CD14-positive monocyte (primary cell): ENCODE data around the gene MDGA2. TPM values are rescaled to one million over a fixed set of nuclear protein-coding genes. Genes with fewer than 3 reads are reported as not detected.

Source experiments
- DNase-seq, 3 donors: peaks; one replicate each; pipeline ENCODE4 v3.0.0-alpha.2; 2011 to 2022
- H2AFZ ChIP-seq: 2 replicates; pipeline ENCODE4 v1.6.0; 2012; ENCODE audit warnings: mild to moderate bottlenecking, low read depth, low read length, inconsistent platforms; ENCODE audit not compliant: insufficient read depth, poor library complexity, severe bottlenecking
- H3K27ac ChIP-seq, 2 donors: 1 replicate in 1 of 2; 2 replicates in 1 of 2; pipeline ENCODE4 v1.5.1; 2012 to 2013; ENCODE audit warnings: low read length in 2 of 2, control low read depth in 1 of 2, inconsistent platforms in 1 of 2, low read depth in 1 of 2, mild to moderate bottlenecking in 1 of 2
- H3K27me3 ChIP-seq, 2 donors: one replicate each; pipeline versions ENCODE4 v1.6.0 to v1.6.1; 2011 to 2013; ENCODE audit warnings: low read length in 2 of 2; ENCODE audit not compliant: control insufficient read depth in 2 of 2, insufficient read depth in 2 of 2
- H3K36me3 ChIP-seq, 2 donors: replicated peaks in 1 of 2; 1 replicate in 1 of 2; 2 replicates in 1 of 2; pipeline versions ENCODE4 v1.5.1 to v1.6.1; 2012 to 2013; ENCODE audit warnings: low read length in 2 of 2, control low read depth in 1 of 2, inconsistent platforms in 1 of 2, mild to moderate bottlenecking in 1 of 2; ENCODE audit not compliant: insufficient read depth in 2 of 2, control insufficient read depth in 1 of 2
- H3K4me1 ChIP-seq, 2 donors: 1 replicate in 1 of 2; 2 replicates in 1 of 2; pipeline versions ENCODE4 v1.5.1 to v1.6.1; 2012 to 2013; ENCODE audit warnings: low read length in 2 of 2, control low read depth in 1 of 2, inconsistent platforms in 1 of 2, mild to moderate bottlenecking in 1 of 2, moderate library complexity in 1 of 2; ENCODE audit not compliant: insufficient read depth in 2 of 2, control insufficient read depth in 1 of 2
- H3K4me2 ChIP-seq: replicated peaks from 2 replicates; pipeline ENCODE3; 2012; ENCODE audit warnings: low read length, moderate library complexity, mild to moderate bottlenecking; ENCODE audit not compliant: poor library complexity, severe bottlenecking; ENCODE audit errors: extremely low read depth
- H3K4me3 ChIP-seq, 3 experiments: fragments of 200-600 bp in 1 of 3; sonication (generic) in 1 of 3; replicated peaks in 1 of 3; 1 replicate in 2 of 3; 2 replicates in 1 of 3; pipeline ENCODE4 v1.5.1; 2011 to 2013; ENCODE audit warnings: low read length in 3 of 3, mild to moderate bottlenecking in 3 of 3, control low read depth in 2 of 3, low read depth in 2 of 3, inconsistent platforms in 1 of 3, moderate library complexity in 1 of 3
- H3K79me2 ChIP-seq: 2 replicates; pipeline ENCODE4 v1.6.0; 2012; ENCODE audit warnings: mild to moderate bottlenecking, control low read depth, inconsistent platforms, low read length, moderate library complexity; ENCODE audit not compliant: insufficient read depth
- H3K9ac ChIP-seq: 2 replicates; pipeline ENCODE4 v1.6.0; 2017; ENCODE audit warnings: low read length, mild to moderate bottlenecking; ENCODE audit not compliant: insufficient read depth, poor library complexity, severe bottlenecking
- H3K9me3 ChIP-seq, 2 donors: replicated peaks in 1 of 2; 1 replicate in 1 of 2; 2 replicates in 1 of 2; pipeline versions ENCODE4 v1.5.1 to v1.6.1; 2012 to 2013; ENCODE audit warnings: low read length in 2 of 2, control low read depth in 1 of 2; ENCODE audit not compliant: control insufficient read depth in 1 of 2, insufficient read depth in 1 of 2
- H4K20me1 ChIP-seq: 2 replicates; pipeline ENCODE4 v1.6.0; 2012; ENCODE audit warnings: mild to moderate bottlenecking, low read length, control low read depth, moderate library complexity; ENCODE audit not compliant: insufficient read depth
- H3K27ac Mint-ChIP-seq, 7 donors: one replicate each; pipeline ENCODE4 v1.8.0; 2020; ENCODE audit warnings: mild to moderate bottlenecking in 7 of 7, mixed read lengths in 7 of 7, moderate library complexity in 6 of 7, inconsistent platforms in 2 of 7
- H3K27me3 Mint-ChIP-seq, 3 donors: one replicate each; pipeline ENCODE4 v1.8.0; 2021 to 2022; ENCODE audit warnings: low read depth in 3 of 3, mild to moderate bottlenecking in 3 of 3, mixed read lengths in 3 of 3, moderate library complexity in 3 of 3, inconsistent platforms in 1 of 3
- H3K36me3 Mint-ChIP-seq, 2 donors: one replicate each; pipeline ENCODE4 v1.8.0; 2020; ENCODE audit warnings: mixed read lengths in 2 of 2, inconsistent platforms in 1 of 2, mild to moderate bottlenecking in 1 of 2
- H3K4me1 Mint-ChIP-seq: one replicate; pipeline ENCODE4 v1.8.0; 2020; ENCODE audit warnings: mild to moderate bottlenecking, mixed read lengths
- H3K4me3 Mint-ChIP-seq, 2 donors: one replicate each; pipeline ENCODE4 v1.8.0; 2020; ENCODE audit warnings: mild to moderate bottlenecking in 2 of 2, mixed read lengths in 2 of 2, moderate library complexity in 1 of 2
- H3K9me3 Mint-ChIP-seq, 7 donors: one replicate each; pipeline ENCODE4 v1.8.0; 2020 to 2022; ENCODE audit warnings: mixed read lengths in 7 of 7, mild to moderate bottlenecking in 6 of 7, moderate library complexity in 6 of 7, inconsistent platforms in 2 of 7
- CTCF ChIP-seq: fragments of 200-600 bp; IDR thresholded peaks from one replicate; pipeline ENCODE4 v1.8.0; 2022; ENCODE audit warnings: antibody characterized with exemption, mild to moderate bottlenecking
- WGBS: methylation state at CpG from one replicate; pipeline ENCODE4 v1.1.5; 2013; ENCODE audit warnings: missing lambda C conversion rate; ENCODE audit not compliant: insufficient coverage; 5-methylcytosine and 5-hydroxymethylcytosine counted together
- intact Hi-C, 2 donors: fragments of 100-400 bp; cut with micrococcal nuclease; formaldehyde crosslinking; loops; one replicate each; pipeline versions ENCODE4 v1.15.0 to v1.15.1; 2023
- polyA plus RNA-seq, 3 donors: library from polyadenylated mRNA; depleted of rRNA in 1 of 3; unstranded in 2 of 3; stranded (reverse) in 1 of 3; fragments of 300-500 nt in 2 of 3; fragments of >200 nt in 1 of 3; fragmentation: Illumina TruSeq in 2 of 3; gene quantifications; 1 replicate in 2 of 3; 2 replicates in 1 of 3; pipeline ENCODE4 v1.2.3, GENCODE V29; 2012 to 2021

The MDGA2 gene
- polyA plus RNA-seq, 3 donors, result not detected

GRCh38 chr14:47438650-47439140, 236.7 kb downstream of the MDGA2 start:
- no peak overlapping the region for H3K4me2 ChIP-seq
- no peaks in the 10 kb centered on the region for H3K36me3 ChIP-seq
- Mint-ChIP-seq H3K4me1 (no peaks in the 10 kb centered on the region), H3K36me3 (no peaks in the 10 kb centered on the region), H3K9me3 (peaks cover 0 to 3% (median 0%) of the 10 kb centered on the region in 7 donors), H3K4me3 (no peak overlapping the region), H3K27me3 (peaks cover 0 to 2% (median 0%) of the 10 kb centered on the region in 3 donors), H3K27ac (no peak overlapping the region)
- H3K9me3 ChIP-seq, result no peaks in the 10 kb centered on the region
- intact Hi-C loops, result no loop called here
- H3K27me3 ChIP-seq, result no peaks in the 10 kb centered on the region
- WGBS, result no CpG with 5 or more reads among the region's 1 CpG
- H3K79me2 ChIP-seq, result no peaks in the 10 kb centered on the region
- no peaks in the 10 kb centered on the region for H3K4me1 ChIP-seq
- H3K27ac ChIP-seq, result no peak overlapping the region
- no peak overlapping the region for H3K4me3 ChIP-seq
- no peak for DNase-seq
- H3K9ac ChIP-seq, result no peak overlapping the region
- no peak for TF ChIP-seq CTCF
- H2AFZ ChIP-seq, result no peak overlapping the region
- no peaks in the 10 kb centered on the region for H4K20me1 ChIP-seq

- Histone ChIP-seq H3K27me3 (no peaks in the 10 kb centered on the region), H3K4me2 (no peak overlapping the region), H3K79me2 (no peaks in the 10 kb centered on the region), H3K9me3 (no peaks in the 10 kb centered on the region), H3K9ac (no peak overlapping the region), H3K36me3 (no peaks in the 10 kb centered on the region), H3K4me3 (no peak overlapping the region), H3K27ac (no peak overlapping the region), H4K20me1 (no peaks in the 10 kb centered on the region), H3K4me1 (no peaks in the 10 kb centered on the region), H2AFZ (no peak overlapping the region)
- H3K4me3 Mint-ChIP-seq, result no peak overlapping the region
- H3K27me3 Mint-ChIP-seq, result no peaks in the 10 kb centered on the region
- H3K4me1 Mint-ChIP-seq, result no peaks in the 10 kb centered on the region
- no peak for TF ChIP-seq CTCF
- WGBS, result 88% methylated on average over 1 of the region's 1 CpG
- DNase-seq, result no peak
- no peak overlapping the region for H3K27ac Mint-ChIP-seq
- intact Hi-C loops, result no loop called here
- no peaks in the 10 kb centered on the region for H3K36me3 Mint-ChIP-seq
- H3K9me3 Mint-ChIP-seq, result peaks cover 0 to 3% (median 0%) of the 10 kb centered on the region in 7 donors
Measured at GRCh38 chr14:47435331-47435965, 240.0 kb downstream of the MDGA2 start.
